ENCODE results near the gene RBM34. TPM values are rescaled to one million over a fixed set of nuclear protein-coding genes. Genes with fewer than 3 reads are reported as not detected.

The RBM34 gene
- total RNA-seq, 6 experiments from 2014 or later: 16.6 to 37.7 (median 24.7) TPM

DNA sequence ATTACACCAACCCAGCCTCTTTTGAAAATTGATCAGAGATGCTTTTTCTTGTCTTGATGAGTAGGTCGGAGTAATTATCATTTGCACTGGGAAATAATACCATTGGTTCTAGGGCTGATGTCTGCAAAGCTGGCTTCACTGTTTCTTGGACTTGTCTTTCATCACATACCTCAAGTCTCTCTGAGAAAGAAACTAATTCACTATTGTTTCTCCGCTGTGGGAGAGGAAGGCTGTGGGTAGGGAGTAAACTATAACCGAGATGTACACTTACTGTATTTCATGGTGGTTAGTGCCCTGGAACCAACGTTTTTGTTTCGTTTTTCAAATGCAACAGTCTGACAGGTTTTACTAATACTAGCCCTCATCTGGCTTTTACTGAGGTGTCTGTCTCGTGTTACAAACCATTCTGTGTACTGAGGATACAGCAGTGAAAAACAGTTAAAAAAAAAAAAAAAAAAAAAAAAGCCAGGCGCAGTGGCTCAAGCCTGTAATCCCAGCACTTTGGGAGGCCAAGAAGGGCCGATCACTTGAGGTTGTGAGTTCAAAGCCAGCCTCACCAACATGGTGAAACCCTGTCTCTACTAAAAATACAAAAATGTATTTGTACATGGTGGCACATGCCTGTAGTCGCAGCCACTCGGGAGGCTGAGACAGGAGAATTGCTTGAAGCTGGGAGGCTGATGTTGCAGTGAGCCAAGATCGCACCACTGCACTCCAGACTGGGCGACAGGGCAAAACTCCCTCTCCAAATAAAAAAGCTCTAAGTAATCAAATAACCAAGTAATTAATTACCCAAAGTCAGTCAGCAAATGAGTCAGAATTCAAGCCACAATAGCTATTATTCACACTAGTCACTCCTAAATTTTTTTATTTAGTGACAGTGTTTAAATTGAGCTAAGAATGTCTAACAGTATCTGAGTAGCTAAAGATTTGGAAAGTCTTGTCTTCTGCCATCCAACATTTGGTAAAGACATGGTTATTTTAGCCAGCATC is 55.7 kb downstream of the RBM34 start:
- ATAC-seq: no peak
- WGBS (ENCODE audit: insufficient coverage, low coverage, low lambda C conversion rate, missing lambda C conversion rate): 87% methylated on average over 8 of the region's 12 CpGs
- no peak for DNase-seq
- H3K4me3 ChIP-seq: no peak overlapping the region
- no peaks in the 10 kb centered on the region for H3K27me3 ChIP-seq
- H3K4me1 ChIP-seq: peaks cover 0 to 6% (median 0%) of the 10 kb centered on the region in 4 donors
- no peak overlapping the region for H3K27ac ChIP-seq
- intact Hi-C loops (cut with DNase I): no loop called here
- peaks cover 0 to 16% (median 3%) of the 10 kb centered on the region in 4 donors for H3K36me3 ChIP-seq
- no peak for TF ChIP-seq POLR2A (IDR thresholded peaks at IDR 0.05)
- TF ChIP-seq CTCF (IDR thresholded peaks at IDR 0.05): no peak
- no peaks in the 10 kb centered on the region for H3K9me3 ChIP-seq

- no peak overlapping the region for H3K4me3 ChIP-seq
- no peak overlapping the region for H3K27ac ChIP-seq
- TF ChIP-seq POLR2A (IDR thresholded peaks at IDR 0.05) (no peak), CTCF (IDR thresholded peaks at IDR 0.05) (no peak)
- 78% methylated on average over 4 of the region's 4 CpGs for WGBS (ENCODE audit: insufficient coverage, low coverage, low lambda C conversion rate, missing lambda C conversion rate)
- H3K27me3 ChIP-seq: no peaks in the 10 kb centered on the region
- H3K4me1 ChIP-seq: peaks cover 0 to 6% (median 0%) of the 10 kb centered on the region in 4 donors
- ATAC-seq (no peak), DNase-seq (no peak)
- H3K36me3 ChIP-seq: no peaks in the 10 kb centered on the region
- H3K9me3 ChIP-seq: no peaks in the 10 kb centered on the region
- intact Hi-C loops (cut with DNase I): no loop called here
Measured at GRCh38 chr1:235102993-235103411, 58.0 kb downstream of the RBM34 start.

GRCh38 chr1:235102259-235102582 is 58.8 kb downstream of the RBM34 start:
- 96% methylated on average over 3 of the region's 3 CpGs for WGBS (ENCODE audit: insufficient coverage, low coverage, low lambda C conversion rate, missing lambda C conversion rate)
- intact Hi-C loops (cut with DNase I): no loop called here
- Histone ChIP-seq H3K27ac (no peak overlapping the region), H3K36me3 (no peaks in the 10 kb centered on the region), H3K27me3 (no peaks in the 10 kb centered on the region), H3K4me3 (no peak overlapping the region), H3K9me3 (no peaks in the 10 kb centered on the region), H3K4me1 (peaks cover 0 to 6% (median 0%) of the 10 kb centered on the region in 4 donors)
- ATAC-seq (no peak), DNase-seq (no peak)
- no peak for TF ChIP-seq POLR2A (IDR thresholded peaks at IDR 0.05)
- no peak for TF ChIP-seq CTCF (IDR thresholded peaks at IDR 0.05)

DNA sequence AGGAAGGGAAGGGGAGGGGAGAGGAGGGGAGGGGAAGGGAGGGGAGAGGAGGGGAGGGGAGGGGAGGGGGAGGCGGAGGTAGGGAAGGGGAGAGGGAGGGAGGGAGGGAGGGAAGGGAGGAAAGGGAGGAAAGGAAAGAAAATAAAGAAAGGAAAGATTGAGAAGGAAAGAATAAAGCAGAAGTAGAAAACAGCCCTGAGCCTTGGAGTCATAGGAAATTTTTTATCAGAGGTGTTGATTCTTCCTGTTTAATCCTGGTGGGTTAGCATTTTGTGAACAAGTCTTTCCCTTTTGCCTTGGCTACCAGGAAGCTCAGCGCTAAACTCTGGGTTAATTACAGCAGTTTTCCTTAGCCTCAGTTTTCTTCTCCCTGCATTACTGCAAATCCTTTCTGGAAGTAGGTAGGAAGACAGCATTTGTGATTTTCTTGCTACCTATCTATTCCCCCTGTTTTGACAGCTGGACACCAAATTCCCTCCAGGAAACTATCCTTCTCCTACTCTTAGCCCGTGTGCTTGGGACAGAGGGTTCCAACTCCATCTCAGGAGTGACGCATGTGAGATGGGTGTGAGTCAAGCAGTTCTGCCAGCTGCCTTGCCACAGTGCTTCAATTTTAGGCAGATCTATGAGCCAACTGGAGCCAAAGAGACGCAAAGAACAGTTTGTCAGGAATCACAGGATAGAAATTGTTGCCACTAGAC is 59.3 kb downstream of the RBM34 start:
- no peak overlapping the region for H3K27ac ChIP-seq
- ATAC-seq (no peak), DNase-seq (no peak)
- WGBS (ENCODE audit: insufficient coverage, low coverage, low lambda C conversion rate, missing lambda C conversion rate): 90% methylated on average over 5 of the region's 5 CpGs
- TF ChIP-seq POLR2A (IDR thresholded peaks at IDR 0.05): no peak
- TF ChIP-seq CTCF (IDR thresholded peaks at IDR 0.05): no peak
- no peak overlapping the region for H3K4me3 ChIP-seq
- no peaks in the 10 kb centered on the region for H3K27me3 ChIP-seq
- intact Hi-C loops (cut with DNase I): no loop called here
- no peaks in the 10 kb centered on the region for H3K9me3 ChIP-seq
- peaks cover 0 to 6% (median 0%) of the 10 kb centered on the region in 4 donors for H3K4me1 ChIP-seq
- H3K36me3 ChIP-seq: no peaks in the 10 kb centered on the region

Data from right lobe of liver (tissue), 6 donors.